ENCODE data around the gene TNFAIP8. TPM values are rescaled to one million over a fixed set of nuclear protein-coding genes. Genes with fewer than 3 reads are reported as not detected.
"Not testable (repeated sequence)": the region's sequence is repeated elsewhere in the genome, so short reads cannot be mapped to it uniquely, and the experiment has no call there.

Gene TNFAIP8
- total RNA-seq, 2 experiments from 2014 or later, result 121 to 122 TPM

GRCh38 chr5:119412279-119413227, 56.7 kb downstream of the TNFAIP8 start:
- DNase-seq (no peak), ATAC-seq (ENCODE audit: low read depth) (no peak)
- H3K4me1 Mint-ChIP-seq, result peaks cover 28% of the 10 kb centered on the region
- H3K36me3 Mint-ChIP-seq, result no peaks in the 10 kb centered on the region
- H3K27me3 Mint-ChIP-seq, result peaks cover 7% of the 10 kb centered on the region
- H3K4me3 Mint-ChIP-seq, result peak overlapping the region; percentile 87
- POLR2A ChIA-PET, result interaction anchor here (0.7 to 2.3 kb wide), 7 partner anchors 21 to 425 kb away, joined by 3 to 7 read pairs (median 3); partner anchors contain the start of genes DMXL1 and DTWD2
- H3K9me3 Mint-ChIP-seq, result no peaks in the 10 kb centered on the region
- H3K27ac Mint-ChIP-seq, result no peak overlapping the region

- ATAC-seq (ENCODE audit: low read depth); DNase-seq; H3K27me3 Mint-ChIP-seq; H3K27ac Mint-ChIP-seq; H3K4me3 Mint-ChIP-seq; H3K9me3 Mint-ChIP-seq; POLR2A ChIA-PET; H3K36me3 Mint-ChIP-seq: not testable (repeated sequence)
- peaks cover 33% of the 10 kb centered on the region for H3K4me1 Mint-ChIP-seq
Measured at GRCh38 chr5:119414124-119414734, 58.4 kb downstream of the TNFAIP8 start.

GRCh38 chr5:119417891-119418605, 62.2 kb downstream of the TNFAIP8 start:
- DNase-seq (no peak), ATAC-seq (ENCODE audit: low read depth) (no peak)
- H3K4me3 Mint-ChIP-seq, result peak overlapping the region; percentile 1
- POLR2A ChIA-PET, result no interaction called here
- H3K27ac Mint-ChIP-seq, result peak overlapping the region; percentile 58
- H3K27me3 Mint-ChIP-seq, result peaks cover 7% of the 10 kb centered on the region
- no peaks in the 10 kb centered on the region for H3K36me3 Mint-ChIP-seq
- no peaks in the 10 kb centered on the region for H3K9me3 Mint-ChIP-seq
- peaks cover 12% of the 10 kb centered on the region for H3K4me1 Mint-ChIP-seq

- POLR2A ChIA-PET, result no interaction called here
Measured at GRCh38 chr5:119418606-119419100, 62.8 kb downstream of the TNFAIP8 start.

GRCh38 chr5:119420169-119420568, 64.3 kb downstream of the TNFAIP8 start:
- H3K9me3 Mint-ChIP-seq, result no peaks in the 10 kb centered on the region
- DNase-seq (no peak), ATAC-seq (ENCODE audit: low read depth) (no peak)
- POLR2A ChIA-PET, result no interaction called here
- no peak overlapping the region for H3K27ac Mint-ChIP-seq
- H3K4me3 Mint-ChIP-seq, result no peak overlapping the region
- peaks cover 10% of the 10 kb centered on the region for H3K4me1 Mint-ChIP-seq
- no peaks in the 10 kb centered on the region for H3K36me3 Mint-ChIP-seq
- no peaks in the 10 kb centered on the region for H3K27me3 Mint-ChIP-seq

More at GRCh38 chr5:119418606-119419100, 62.8 kb downstream of the TNFAIP8 start:
- ATAC-seq (ENCODE audit: low read depth), result no peak
- DNase-seq, result no peak
- H3K27ac Mint-ChIP-seq, result no peak overlapping the region
- no peaks in the 10 kb centered on the region for H3K9me3 Mint-ChIP-seq
- no peak overlapping the region for H3K4me3 Mint-ChIP-seq
- H3K36me3 Mint-ChIP-seq, result no peaks in the 10 kb centered on the region
- peaks cover 12% of the 10 kb centered on the region for H3K4me1 Mint-ChIP-seq
- peaks cover 7% of the 10 kb centered on the region for H3K27me3 Mint-ChIP-seq

GRCh38 chr5:119426057-119426456, 70.2 kb downstream of the TNFAIP8 start:
- ATAC-seq (ENCODE audit: low read depth), result no peak
- no peaks in the 10 kb centered on the region for H3K36me3 Mint-ChIP-seq
- no peak overlapping the region for H3K27ac Mint-ChIP-seq
- POLR2A ChIA-PET, result no interaction called here
- no peaks in the 10 kb centered on the region for H3K27me3 Mint-ChIP-seq
- no peak overlapping the region for H3K4me3 Mint-ChIP-seq
- DNase-seq, result no peak
- H3K9me3 Mint-ChIP-seq, result no peaks in the 10 kb centered on the region
- H3K4me1 Mint-ChIP-seq, result no peaks in the 10 kb centered on the region

- Mint-ChIP-seq H3K9me3 (no peaks in the 10 kb centered on the region), H3K36me3 (no peaks in the 10 kb centered on the region), H3K27me3 (no peaks in the 10 kb centered on the region), H3K4me3 (no peak overlapping the region), H3K4me1 (no peaks in the 10 kb centered on the region), H3K27ac (no peak overlapping the region)
- POLR2A ChIA-PET, result no interaction called here
- ATAC-seq (ENCODE audit: low read depth) (no peak), DNase-seq (no peak)
Measured at GRCh38 chr5:119427060-119427459, 71.2 kb downstream of the TNFAIP8 start.

GRCh38 chr5:119427596-119427995, 71.8 kb downstream of the TNFAIP8 start:
- H3K4me3 Mint-ChIP-seq; H3K4me1 Mint-ChIP-seq; ATAC-seq (ENCODE audit: low read depth); H3K27ac Mint-ChIP-seq; POLR2A ChIA-PET; H3K9me3 Mint-ChIP-seq; DNase-seq; H3K27me3 Mint-ChIP-seq; H3K36me3 Mint-ChIP-seq: not testable (repeated sequence)

GRCh38 chr5:119428166-119428565, 72.3 kb downstream of the TNFAIP8 start:
- ATAC-seq (ENCODE audit: low read depth); DNase-seq; H3K36me3 Mint-ChIP-seq; H3K27me3 Mint-ChIP-seq; H3K4me1 Mint-ChIP-seq; POLR2A ChIA-PET; H3K27ac Mint-ChIP-seq; H3K4me3 Mint-ChIP-seq; H3K9me3 Mint-ChIP-seq: not testable (repeated sequence)

- H3K36me3 Mint-ChIP-seq; H3K27me3 Mint-ChIP-seq; POLR2A ChIA-PET; H3K4me3 Mint-ChIP-seq; H3K9me3 Mint-ChIP-seq; H3K27ac Mint-ChIP-seq; ATAC-seq (ENCODE audit: low read depth); H3K4me1 Mint-ChIP-seq; DNase-seq: not testable (repeated sequence)
Measured at GRCh38 chr5:119428574-119428973, 72.8 kb downstream of the TNFAIP8 start.

GRCh38 chr5:119432674-119433237, 76.9 kb downstream of the TNFAIP8 start:
- H3K36me3 Mint-ChIP-seq; H3K9me3 Mint-ChIP-seq; DNase-seq; H3K4me3 Mint-ChIP-seq; ATAC-seq (ENCODE audit: low read depth); POLR2A ChIA-PET; H3K27me3 Mint-ChIP-seq; H3K27ac Mint-ChIP-seq: not testable (repeated sequence)
- peaks cover 15% of the 10 kb centered on the region for H3K4me1 Mint-ChIP-seq

- Mint-ChIP-seq H3K36me3 (no peaks in the 10 kb centered on the region), H3K4me1 (peaks cover 17% of the 10 kb centered on the region), H3K27ac (peak overlapping the region; percentile 13), H3K27me3 (peaks cover 8% of the 10 kb centered on the region), H3K4me3 (peak overlapping the region; percentile 10), H3K9me3 (peaks cover 5% of the 10 kb centered on the region)
- peak; percentile 89 for ATAC-seq (ENCODE audit: low read depth)
- DNase-seq, result peak; percentile 78
- POLR2A ChIA-PET, result interaction anchor here (1.1 kb wide), 1 partner anchor 17 kb away, joined by 4 read pairs; the partner anchor contains the start of gene HSD17B4
Measured at GRCh38 chr5:119435436-119436132, 79.8 kb downstream of the TNFAIP8 start.
